HepG2 (cell line): ENCODE results near the gene FGD4. TPM values are rescaled to one million over a fixed set of nuclear protein-coding genes. Genes with fewer than 3 reads are reported as not detected.

Experiments used
- ATAC-seq: fragments of 200-7000 bp; cut with Tn5 transposase; 3 replicates; pipeline ENCODE4 v1.9.1; 2020; ENCODE audit warnings: mild to moderate bottlenecking, moderate library complexity
- BruUV-seq: library from RNA; stranded (reverse); fragments of 400-500 nt; replicated peaks from 2 replicates; lab custom pipeline; 2021; lab: Mats Ljungman, UMichigan
- CTCF ChIA-PET: fragments of 300-600 bp; formaldehyde crosslinking; extraction: SDS; loops from one replicate; lab custom pipeline; 2021; ENCODE audit warnings: low total read pairs, inconsistent platforms, low intra/inter-chr PET ratio; lab: Yijun Ruan, JAX
- POLR2A ChIA-PET: fragments of 350-600 bp; sonication (Branson Sonifier 250); formaldehyde crosslinking; loops from one replicate; lab custom pipeline; 2020; ENCODE audit warnings: antibody characterized with exemption, inconsistent platforms; lab: Yijun Ruan, JAX
- DNase-seq: peaks from one replicate; pipeline ENCODE4 v3.0.0-alpha.2; 2015; ENCODE audit warnings: low spot score
- FAIRE-seq: peaks from 3 replicates; lab custom pipeline; 2011; peaks lifted over from hg19 to GRCh38; lab: Jason Lieb, UNC
- H2AFZ ChIP-seq: one replicate; pipeline ENCODE4 v1.6.1; 2011; ENCODE audit warnings: low read length, inconsistent platforms
- H3K27ac ChIP-seq: fragments of 300-600 bp; 3 replicates; pipeline ENCODE4 v1.8.0; 2011; ENCODE audit warnings: mixed run types, mild to moderate bottlenecking, mixed read lengths, low read length, inconsistent platforms; ENCODE audit not compliant: insufficient read depth; ENCODE audit errors: extremely low read length
- H3K27me3 ChIP-seq, 2 experiments: fragments of 200-600 bp in 1 of 2; 2 replicates in 1 of 2; 3 replicates in 1 of 2; pipeline versions ENCODE4 v1.6.0 to v1.8.0; 2011; ENCODE audit warnings: low read length in 2 of 2, mild to moderate bottlenecking in 2 of 2, moderate library complexity in 2 of 2, inconsistent platforms in 1 of 2; ENCODE audit not compliant: insufficient read depth in 2 of 2, control insufficient read depth in 1 of 2
- H3K36me3 ChIP-seq, 2 experiments: fragments of 200-600 bp in 1 of 2; replicated peaks in 1 of 2; 2 replicates in 1 of 2; 3 replicates in 1 of 2; pipeline versions ENCODE4 v1.5.1 to v1.8.0; 2011; ENCODE audit warnings: low read length in 2 of 2, inconsistent platforms in 1 of 2; ENCODE audit not compliant: insufficient read depth in 2 of 2, control insufficient read depth in 1 of 2
- H3K4me1 ChIP-seq: 2 replicates; pipeline ENCODE4 v1.5.1; 2012; ENCODE audit warnings: low read length, inconsistent platforms; ENCODE audit not compliant: insufficient read depth
- H3K4me2 ChIP-seq: 2 replicates; pipeline ENCODE4 v1.6.0; 2011; ENCODE audit warnings: low read depth, low read length, inconsistent platforms
- H3K4me3 ChIP-seq, 3 experiments: fragments of 200-600 bp in 1 of 3; sonication (generic), shearing (Covaris generic) in 1 of 3; replicated peaks in 1 of 3; 2 replicates each; pipeline ENCODE4 v1.5.1; 2011 to 2016; ENCODE audit warnings: low read length in 3 of 3, inconsistent platforms in 2 of 3, low read depth in 2 of 3, mild to moderate bottlenecking in 2 of 3, control low read depth in 1 of 3, mixed read lengths in 1 of 3; ENCODE audit not compliant: insufficient read depth in 1 of 3
- H3K79me2 ChIP-seq: one replicate; pipeline ENCODE4 v1.6.1; 2011; ENCODE audit warnings: low read length, inconsistent platforms; ENCODE audit not compliant: insufficient read depth
- H3K9ac ChIP-seq: 2 replicates; pipeline ENCODE4 v1.6.0; 2011; ENCODE audit warnings: mild to moderate bottlenecking, low read depth, low read length, inconsistent platforms; ENCODE audit not compliant: insufficient read depth
- H3K9me3 ChIP-seq: 2 replicates; pipeline ENCODE4 v1.5.1; 2012; ENCODE audit warnings: mild to moderate bottlenecking, low read length
- H4K20me1 ChIP-seq: 2 replicates; pipeline ENCODE4 v1.6.0; 2011; ENCODE audit warnings: inconsistent platforms, mild to moderate bottlenecking, low read length, moderate library complexity; ENCODE audit not compliant: insufficient read depth
- DMTF1 ChIP-seq: sonication (generic); formaldehyde crosslinking; IDR thresholded peaks from 2 replicates; pipeline ENCODE4 v1.4.0; 2020; ENCODE audit warnings: mild to moderate bottlenecking, missing genetic modification reagents
- GZF1 ChIP-seq: sonication (generic); formaldehyde crosslinking; IDR thresholded peaks from 2 replicates; pipeline ENCODE4 v1.5.1; 2020; ENCODE audit warnings: mild to moderate bottlenecking, missing genetic modification reagents
- IRF2 ChIP-seq: IDR thresholded peaks from 2 replicates; pipeline ENCODE4 v1.6.1; 2018; ENCODE audit warnings: missing genetic modification reagents, missing compliant biosample characterization
- MTA1 ChIP-seq: sonication (generic); formaldehyde crosslinking; IDR thresholded peaks from 2 replicates; pipeline ENCODE4 v1.4.0; 2020; ENCODE audit warnings: missing genetic modification reagents, mild to moderate bottlenecking, borderline replicate concordance
- MYPOP ChIP-seq: sonication (generic); formaldehyde crosslinking; IDR thresholded peaks from 2 replicates; pipeline ENCODE4 v1.8.1; 2023; ENCODE audit warnings: mild to moderate bottlenecking, moderate library complexity, missing genetic modification reagents
- NFYB ChIP-seq: sonication (generic); formaldehyde crosslinking; IDR thresholded peaks from 2 replicates; pipeline ENCODE4 v1.4.0; 2020; ENCODE audit warnings: missing genetic modification reagents
- RNF2 ChIP-seq: fragments of 450-650 bp; conservative IDR thresholded peaks from 2 replicates; pipeline ENCODE4 v1.6.1; 2016; ENCODE audit warnings: low read depth
- ZFP91 ChIP-seq: sonication (generic); formaldehyde crosslinking; IDR thresholded peaks from 2 replicates; pipeline ENCODE4 v1.9.0; 2022; ENCODE audit warnings: missing genetic modification reagents, mild to moderate bottlenecking, borderline replicate concordance
- ZNF260 ChIP-seq: sonication (generic); formaldehyde crosslinking; IDR thresholded peaks from 2 replicates; pipeline ENCODE4 v1.4.0; 2020; ENCODE audit warnings: missing genetic modification reagents, low read depth, mild to moderate bottlenecking, borderline replicate concordance
- ZNF274 ChIP-seq: sonication (generic); formaldehyde crosslinking; IDR thresholded peaks from 2 replicates; pipeline ENCODE4 v1.5.1; 2020; ENCODE audit warnings: mild to moderate bottlenecking, missing genetic modification reagents
- ZNF563 ChIP-seq: sonication (generic); formaldehyde crosslinking; IDR thresholded peaks from 2 replicates; pipeline ENCODE4 v1.8.0; 2022; ENCODE audit warnings: mild to moderate bottlenecking, moderate library complexity, missing genetic modification reagents
- ZNF687 ChIP-seq: sonication (generic); formaldehyde crosslinking; IDR thresholded peaks from 2 replicates; pipeline ENCODE4 v1.5.1; 2020; ENCODE audit warnings: mild to moderate bottlenecking, missing genetic modification reagents, moderate library complexity
- ZNF709 ChIP-seq: sonication (generic); formaldehyde crosslinking; IDR thresholded peaks from 2 replicates; pipeline ENCODE4 v1.5.0; 2020; ENCODE audit warnings: mild to moderate bottlenecking, missing genetic modification reagents
- WGBS: methylation state at CpG from one replicate; pipeline ENCODE4 v1.1.6; 2017; ENCODE audit warnings: low lambda C conversion rate; 5-methylcytosine and 5-hydroxymethylcytosine counted together
- in situ Hi-C: cut with HindIII; loops from 2 replicates; pipeline ENCODE4 v1.10.0; 2017; ENCODE audit warnings: low pct_unique_long_range_greater_than_20kb; ENCODE audit not compliant: extremely low pct_ligation_motif_present
- intact Hi-C: fragments of 100-400 bp; cut with micrococcal nuclease; formaldehyde crosslinking; loops from one replicate; pipeline ENCODE4 v1.10.0; 2022; ENCODE audit not compliant: unreplicated experiment
- polyA plus RNA-seq, 8 experiments: library from polyadenylated mRNA; depleted of rRNA in 3 of 8; stranded (reverse) in 7 of 8; unstranded in 1 of 8; fragments of >200 nt; fragmentation: Illumina TruSeq in 4 of 8; extraction: Trizol in 4 of 8; gene quantifications; 2 replicates each; pipeline versions ENCODE4 v1.2.1 to v1.2.3, GENCODE V29; 2011 to 2016; ENCODE audit warnings: low read depth in 4 of 8, missing spikeins in 1 of 8, mixed read lengths in 1 of 8; ENCODE audit not compliant: insufficient read depth in 1 of 8
- total RNA-seq, 5 experiments: library from RNA; depleted of rRNA; stranded (reverse); fragments of >200 nt; fragmentation: Illumina TruSeq; extraction: Trizol; gene quantifications; 2 replicates each; pipeline ENCODE4 v1.2.3, GENCODE V29; 2016; ENCODE audit warnings: low read depth in 1 of 5

The FGD4 gene
- total and polyA plus RNA-seq, 2 of the 13 experiments (the other 11 are each of a cell fraction or from before 2014, with no cell fraction given), result 4.6 to 6.6 TPM

- no peak for FAIRE-seq
- TF ChIP-seq ZNF274 (CRISPR knock-in tag) (0 out of 2 replicates have a peak, but pooled peaks have one; percentile 40), ZNF709 (CRISPR knock-in tag) (0 out of 2 replicates have a peak, but pooled peaks have one; percentile 29), IRF2 (no peak), NFYB (CRISPR knock-in tag) (peak; percentile 84), ZNF687 (peak; percentile 83), ZNF563 (CRISPR knock-in tag) (peak; percentile 45; the same call in 1 of the 2 replicates), RNF2 (0 out of 2 replicates have a peak, but pooled peaks have one; percentile 37), MYPOP (CRISPR knock-in tag) (peak; percentile 67), ZNF260 (no peak), GZF1 (CRISPR knock-in tag) (no peak), ZFP91 (CRISPR knock-in tag) (peak; percentile 44; the same call in 1 of the 2 replicates), MTA1 (CRISPR knock-in tag) (peak; percentile 20; the same call in 1 of the 2 replicates), DMTF1 (no peak)
Measured at GRCh38 chr12:32390572-32391219, 8.7 kb upstream of the FGD4 start.

More at GRCh38 chr12:32390572-32391219, 8.7 kb upstream of the FGD4 start:
- in situ Hi-C loops (no loop called here), intact Hi-C loops (loop anchor here (10.0 kb wide), 1 partner anchor 284 kb away; the partner anchor contains the start of gene DNM1L)
- ChIA-PET CTCF (no interaction called here), POLR2A (interaction anchor here (1.1 kb wide), 1 partner anchor 9 kb away, joined by 7 read pairs; the partner anchor contains the start of gene FGD4)
- no peaks in the 10 kb centered on the region for H4K20me1 ChIP-seq
- H3K79me2 ChIP-seq, result no peaks in the 10 kb centered on the region
- peak; percentile 53 for DNase-seq
- no peak overlapping the region for H3K27ac ChIP-seq
- H3K9ac ChIP-seq, result peak overlapping the region; percentile 46; the same call in 1 of the 2 replicates
- peak overlapping the region; percentile 57 for H3K4me2 ChIP-seq
- peak overlapping the region; percentile 34 to 60 (median 50); a peak in 5 of 6 replicates for H3K4me3 ChIP-seq
- H3K9me3 ChIP-seq, result no peaks in the 10 kb centered on the region
- no peaks in the 10 kb centered on the region for H3K27me3 ChIP-seq
- no peaks in the 10 kb centered on the region for H3K36me3 ChIP-seq
- H3K4me1 ChIP-seq, result no peaks in the 10 kb centered on the region
- no peak overlapping the region for H2AFZ ChIP-seq
- WGBS, result 62% methylated on average over 45 of the region's 47 CpGs
- no TSS peak for BruUV-seq
- peak; percentile 95 for ATAC-seq
